HG03025 (cell line): Measurements from ENCODE around the gene HTR6.

Source experiments
- ATAC-seq: cut with Tn5 transposase; IDR thresholded peaks from one replicate; pipeline ENCODE4 v1.9.1; 2021; ENCODE audit warnings: mild to moderate bottlenecking, moderate library complexity; ENCODE audit not compliant: unreplicated experiment, low FRiP score

The HTR6 gene

GRCh38 chr1:19654886-19655717, 9.6 kb upstream of the HTR6 start:
- no peak for ATAC-seq

- no peak for ATAC-seq
Measured at GRCh38 chr1:19655718-19656080, 9.0 kb upstream of the HTR6 start.

DNA sequence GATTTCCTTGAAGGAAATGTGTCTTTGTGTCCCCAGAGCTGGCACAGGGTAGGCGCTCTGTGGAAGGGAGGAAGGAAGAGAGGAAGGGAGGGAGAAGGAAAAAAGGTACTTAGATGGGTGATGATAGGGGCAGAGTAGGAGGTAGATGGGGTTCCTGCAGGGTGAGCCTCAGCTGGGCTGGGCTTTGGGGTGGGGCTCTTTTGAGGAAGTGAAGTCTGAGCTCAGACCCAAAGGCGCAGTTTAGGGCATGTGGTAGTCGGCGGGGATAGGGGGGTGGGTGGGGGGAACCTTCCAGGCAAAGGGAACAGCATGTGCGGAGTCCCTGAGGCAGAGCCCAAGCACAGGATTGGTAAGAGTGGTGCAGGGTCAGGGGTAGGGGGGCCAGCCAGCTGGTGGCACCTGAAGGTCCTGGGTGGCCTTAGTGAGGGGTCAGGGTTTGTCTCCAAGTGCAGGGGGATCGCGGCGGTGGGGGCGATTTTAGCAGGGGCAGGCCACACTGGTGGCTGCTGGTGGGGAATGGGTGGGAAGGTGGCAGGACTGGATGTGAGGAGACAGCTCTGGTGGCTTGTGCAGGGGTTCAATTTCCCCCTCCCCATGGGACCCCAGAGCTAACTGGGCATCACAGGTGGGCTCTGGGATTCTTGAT, 8.4 kb upstream of the HTR6 start:
- no peak for ATAC-seq

DNA sequence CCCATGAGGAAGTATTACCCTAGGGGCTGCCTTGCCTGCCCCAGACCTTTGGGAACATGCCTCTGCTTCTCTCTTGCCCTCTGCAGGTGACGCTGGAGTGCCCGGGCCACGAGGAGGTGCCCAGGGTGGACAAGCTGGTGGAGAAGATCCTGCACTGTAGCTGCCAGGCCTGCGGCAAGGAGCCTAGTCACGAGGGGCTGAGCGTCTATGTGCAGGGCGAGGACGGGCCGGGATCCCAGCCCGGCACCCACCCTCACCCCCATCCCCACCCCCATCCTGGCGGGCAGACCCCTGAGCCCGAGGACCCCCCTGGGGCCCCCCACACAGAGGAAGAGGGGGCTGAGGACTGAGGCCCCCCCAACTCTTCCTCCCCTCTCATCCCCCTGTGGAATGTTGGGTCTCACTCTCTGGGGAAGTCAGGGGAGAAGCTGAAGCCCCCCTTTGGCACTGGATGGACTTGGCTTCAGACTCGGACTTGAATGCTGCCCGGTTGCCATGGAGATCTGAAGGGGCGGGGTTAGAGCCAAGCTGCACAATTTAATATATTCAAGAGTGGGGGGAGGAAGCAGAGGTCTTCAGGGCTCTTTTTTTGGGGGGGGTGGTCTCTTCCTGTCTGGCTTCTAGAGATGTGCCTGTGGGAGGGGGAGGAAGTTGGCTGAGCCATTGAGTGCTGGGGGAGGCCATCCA, 7.8 kb upstream of the HTR6 start:
- ATAC-seq, result no peak

GRCh38 chr1:19657511-19657910, 7.2 kb upstream of the HTR6 start:
- no peak for ATAC-seq

- no peak for ATAC-seq
Measured at GRCh38 chr1:19658186-19658585, 6.5 kb upstream of the HTR6 start.

DNA sequence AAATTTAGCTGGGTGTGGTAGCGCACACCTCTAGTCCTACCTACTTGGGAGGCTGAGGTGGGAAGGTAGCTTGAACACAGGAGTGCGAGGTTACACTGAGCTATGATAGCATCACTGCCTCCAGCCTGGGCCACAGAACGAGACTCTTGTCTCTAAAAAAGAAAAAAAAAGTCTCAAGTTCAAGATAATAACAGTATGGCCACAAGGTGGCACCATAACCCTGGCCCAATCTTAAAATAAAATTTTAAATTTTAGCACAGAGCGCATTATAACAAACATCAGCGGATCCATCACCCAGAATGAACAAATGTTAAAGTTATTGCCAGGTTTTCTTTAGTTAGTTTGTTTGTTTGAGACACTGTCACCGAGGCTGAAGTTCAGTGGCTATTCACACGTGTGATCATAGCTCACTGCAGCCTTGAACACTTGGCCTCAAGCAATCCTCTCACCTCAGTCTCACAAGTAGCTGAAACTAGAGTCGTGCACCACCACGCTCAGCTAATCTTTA, 2.9 kb upstream of the HTR6 start:
- ATAC-seq, result no peak

GRCh38 chr1:19662313-19662712, 2.4 kb upstream of the HTR6 start:
- no peak for ATAC-seq

DNA sequence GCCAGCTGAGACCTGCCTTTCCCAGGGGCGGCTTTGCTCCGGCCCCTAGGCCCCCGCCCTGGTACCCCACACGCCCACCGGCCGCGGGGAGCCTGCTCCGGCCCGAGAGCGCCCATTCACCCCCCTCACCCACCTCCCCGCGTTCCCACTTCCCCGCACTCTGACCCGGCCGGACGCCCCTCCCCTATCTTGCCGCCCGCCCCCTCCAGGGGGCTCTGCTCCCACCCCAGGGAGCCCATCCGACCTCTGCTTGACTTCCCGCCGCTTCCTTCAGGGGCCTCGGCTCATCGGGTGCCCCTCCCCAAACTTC, 466 bp downstream of the HTR6 start:
- no peak for ATAC-seq

DNA sequence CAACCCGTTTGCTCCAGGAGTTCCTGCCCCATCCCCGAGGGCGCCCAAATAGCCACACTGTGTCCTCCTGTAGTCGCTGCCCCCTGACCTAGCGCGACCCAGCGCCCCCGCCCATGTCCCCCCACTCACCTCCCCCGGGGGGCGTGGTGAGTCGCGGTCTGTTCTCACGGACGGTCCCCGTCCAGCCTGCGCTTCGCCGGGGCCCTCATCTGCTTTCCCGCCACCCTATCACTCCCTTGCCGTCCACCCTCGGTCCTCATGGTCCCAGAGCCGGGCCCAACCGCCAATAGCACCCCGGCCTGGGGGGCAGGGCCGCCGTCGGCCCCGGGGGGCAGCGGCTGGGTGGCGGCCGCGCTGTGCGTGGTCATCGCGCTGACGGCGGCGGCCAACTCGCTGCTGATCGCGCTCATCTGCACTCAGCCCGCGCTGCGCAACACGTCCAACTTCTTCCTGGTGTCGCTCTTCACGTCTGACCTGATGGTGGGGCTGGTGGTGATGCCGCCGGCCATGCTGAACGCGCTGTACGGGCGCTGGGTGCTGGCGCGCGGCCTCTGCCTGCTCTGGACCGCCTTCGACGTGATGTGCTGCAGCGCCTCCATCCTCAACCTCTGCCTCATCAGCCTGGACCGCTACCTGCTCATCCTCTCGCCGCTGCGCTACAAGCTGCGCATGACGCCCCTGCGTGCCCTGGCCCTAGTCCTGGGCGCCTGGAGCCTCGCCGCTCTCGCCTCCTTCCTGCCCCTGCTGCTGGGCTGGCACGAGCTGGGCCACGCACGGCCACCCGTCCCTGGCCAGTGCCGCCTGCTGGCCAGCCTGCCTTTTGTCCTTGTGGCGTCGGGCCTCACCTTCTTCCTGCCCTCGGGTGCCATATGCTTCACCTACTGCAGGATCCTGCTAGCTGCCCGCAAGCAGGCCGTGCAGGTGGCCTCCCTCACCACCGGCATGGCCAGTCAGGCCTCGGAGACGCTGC, 1.1 kb downstream of the HTR6 start:
- no peak for ATAC-seq

- no peak for ATAC-seq
Measured at GRCh38 chr1:19668888-19669287, 4.2 kb downstream of the HTR6 start.

GRCh38 chr1:19670787-19671186, 6.1 kb downstream of the HTR6 start:
- no peak for ATAC-seq

- ATAC-seq, result no peak
Measured at GRCh38 chr1:19672237-19672636, 7.6 kb downstream of the HTR6 start.

- no peak for ATAC-seq
Measured at GRCh38 chr1:19675797-19676196, 11.1 kb downstream of the HTR6 start.

DNA sequence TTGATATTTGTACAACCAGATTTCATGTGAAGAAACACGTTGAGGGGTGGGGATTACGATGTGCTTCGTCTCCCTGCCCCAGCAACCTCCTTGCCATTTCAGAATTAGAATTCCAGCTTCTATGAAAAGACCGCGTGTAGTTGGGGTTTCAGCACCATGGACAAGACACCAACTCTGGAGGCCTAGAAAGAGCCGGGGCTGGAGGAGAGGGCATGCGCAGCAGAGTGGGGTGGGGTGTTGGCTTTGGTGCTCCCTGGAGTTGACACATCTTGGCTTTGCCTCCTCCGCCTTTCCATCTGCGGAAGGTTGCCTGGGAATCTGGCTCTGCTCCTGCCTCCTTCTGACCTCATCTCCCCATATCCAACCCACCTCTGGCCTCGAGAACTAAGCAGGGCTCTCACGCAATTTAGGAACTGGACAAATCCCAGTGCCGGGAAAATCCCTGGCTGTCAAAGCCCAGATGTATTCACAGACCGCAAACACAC, 11.8 kb downstream of the HTR6 start:
- no peak for ATAC-seq

DNA sequence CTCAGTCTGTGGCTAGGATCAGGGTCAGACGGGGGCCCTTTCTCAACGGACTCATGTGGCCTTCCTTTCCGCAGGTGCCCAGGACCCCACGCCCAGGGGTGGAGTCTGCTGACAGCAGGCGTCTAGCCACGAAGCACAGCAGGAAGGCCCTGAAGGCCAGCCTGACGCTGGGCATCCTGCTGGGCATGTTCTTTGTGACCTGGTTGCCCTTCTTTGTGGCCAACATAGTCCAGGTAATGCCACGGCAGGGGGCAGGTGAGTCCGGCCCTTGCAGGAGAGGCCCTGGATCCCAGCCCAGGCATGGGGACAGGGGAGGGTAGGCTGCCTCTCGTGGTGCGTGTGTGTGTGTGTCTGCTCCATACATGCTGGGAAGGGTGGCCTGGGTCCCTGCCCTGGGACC, 13.8 kb downstream of the HTR6 start:
- ATAC-seq, result no peak

DNA sequence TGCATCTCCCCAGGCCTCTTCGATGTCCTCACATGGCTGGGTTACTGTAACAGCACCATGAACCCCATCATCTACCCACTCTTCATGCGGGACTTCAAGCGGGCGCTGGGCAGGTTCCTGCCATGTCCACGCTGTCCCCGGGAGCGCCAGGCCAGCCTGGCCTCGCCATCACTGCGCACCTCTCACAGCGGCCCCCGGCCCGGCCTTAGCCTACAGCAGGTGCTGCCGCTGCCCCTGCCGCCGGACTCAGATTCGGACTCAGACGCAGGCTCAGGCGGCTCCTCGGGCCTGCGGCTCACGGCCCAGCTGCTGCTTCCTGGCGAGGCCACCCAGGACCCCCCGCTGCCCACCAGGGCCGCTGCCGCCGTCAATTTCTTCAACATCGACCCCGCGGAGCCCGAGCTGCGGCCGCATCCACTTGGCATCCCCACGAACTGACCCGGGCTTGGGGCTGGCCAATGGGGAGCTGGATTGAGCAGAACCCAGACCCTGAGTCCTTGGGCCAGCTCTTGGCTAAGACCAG, 14.3 kb downstream of the HTR6 start:
- no peak for ATAC-seq

DNA sequence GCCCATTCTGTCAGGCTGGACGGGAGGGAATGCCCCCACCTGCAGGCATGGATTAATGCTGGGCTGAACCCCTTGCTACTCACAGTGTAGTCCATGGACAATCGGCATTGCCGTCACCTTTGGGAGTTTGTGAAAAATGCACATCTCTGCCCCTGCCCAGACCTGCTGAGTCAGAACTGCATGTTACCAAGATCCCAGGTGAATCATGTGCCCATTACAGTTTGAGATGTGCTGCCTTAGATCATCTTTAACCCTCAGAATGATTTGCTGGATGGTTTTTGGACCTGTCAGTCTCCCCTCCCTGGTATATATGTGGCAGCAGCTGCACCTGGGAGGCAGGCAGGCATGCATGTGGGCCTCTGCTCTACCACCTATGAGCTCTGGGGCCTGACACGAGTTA, 15.0 kb downstream of the HTR6 start:
- ATAC-seq, result no peak

DNA sequence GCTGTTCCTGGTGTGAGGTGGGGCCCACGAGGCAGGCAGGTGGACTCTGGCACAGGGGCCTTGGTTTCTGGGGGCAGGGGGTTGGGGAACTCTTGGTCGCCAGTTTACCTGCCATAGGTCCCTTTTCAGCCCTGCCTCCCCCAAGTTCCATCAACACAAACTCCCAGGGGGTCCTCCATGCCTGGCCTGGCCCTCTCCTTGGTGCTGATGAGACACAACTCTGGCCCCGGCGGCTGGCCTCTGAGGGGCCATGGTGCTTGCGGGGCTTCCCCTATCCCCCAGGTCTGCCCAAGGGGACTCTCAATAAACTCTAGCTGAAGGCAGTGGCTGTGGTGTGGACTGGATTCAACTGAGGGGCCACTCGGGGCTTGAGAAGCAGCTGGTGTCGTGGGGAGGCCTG, 16.0 kb downstream of the HTR6 start:
- no peak for ATAC-seq

GRCh38 chr1:19682257-19682656, 17.6 kb downstream of the HTR6 start:
- ATAC-seq, result no peak
